ENCODE measurements around the gene MSMP. TPM values are rescaled to one million over a fixed set of nuclear protein-coding genes. Genes with fewer than 3 reads are reported as not detected.

Gene MSMP
- total RNA-seq, 1 experiment from 2014 or later, result not detected

- Histone ChIP-seq H3F3A (ENCODE audit: insufficient read depth, low read depth) (0 out of 2 replicates have a peak, but pooled peaks cover 8% of the 10 kb centered on the region), H3K27me3 (ENCODE audit: insufficient read depth, low read depth) (no peaks in the 10 kb centered on the region), H3K4me2 (peak within 1 kb of the TSS; percentile 96), H3K4me1 (replicated peaks; ENCODE audit: insufficient read depth) (peaks cover 23% of the 10 kb centered on the region), H3K9me3 (ENCODE audit: insufficient read depth, low read depth) (no peaks in the 10 kb centered on the region), H3K9me2 (ENCODE audit: insufficient read depth) (no peaks in the 10 kb centered on the region), H3K79me2 (ENCODE audit: low read depth) (peaks cover 51% of the 10 kb centered on the region), H3K27ac (peak within 1 kb of the TSS; percentile 51), H4K20me1 (ENCODE audit: insufficient read depth) (peaks cover 13% of the 10 kb centered on the region; the same call in 1 of the 2 replicates), H2AFZ (peak within 1 kb of the TSS; percentile 86), H3K36me3 (ENCODE audit: low read depth) (no peaks in the 10 kb centered on the region; the same call in 1 of the 2 replicates), H3K4me3 (peak within 1 kb of the TSS; percentile 79)
- DNase-seq, result peak; percentile 69 to 77
- no peak for TF ChIP-seq CTCF (conservative IDR thresholded peaks at IDR 0.05)
- TF ChIP-seq EZH2 (IDR thresholded peaks at IDR 0.05; ENCODE audit: low read depth), result no peak
- ChIA-PET POLR2A (ENCODE audit: unreplicated experiment) (interaction anchor here (0.6 to 0.7 kb wide), 4 partner anchors 11 to 122 kb away, joined by 3 to 7 read pairs (median 4); partner anchors contain the start of gene SPAG8), CTCF (interaction anchor here (0.7 to 1.0 kb wide), 4 partner anchors 13 to 96 kb away, joined by 3 read pairs; partner anchors contain the start of gene ARHGEF39)
- intact Hi-C loops (cut with micrococcal nuclease; ENCODE audit: unreplicated experiment), result loop anchor here (2.0 kb wide), 1 partner anchor 16 kb away; the partner anchor contains the start of genes CREB3 and TLN1
- BruUV-seq (replicated peaks), result no TSS peak
Measured at GRCh38 chr9:35748858-35749514, 5.1 kb downstream of the MSMP start, which contains the start of the genes GBA2 and RGP1. Gene GBA2 (minus strand): TSS chr9:35749228. CDS start chr9:35748704, 524 bp downstream. Gene RGP1 (plus strand): TSS chr9:35749287. CDS start chr9:35749756, 469 bp downstream.

- ChIA-PET CTCF (interaction anchor here (0.6 to 1.0 kb wide), 7 partner anchors 12 to 100 kb away, joined by 3 to 7 read pairs (median 3); partner anchors contain the start of genes ARHGEF39, CREB3 and TLN1), POLR2A (ENCODE audit: unreplicated experiment) (interaction anchor here (0.6 to 0.7 kb wide), 4 partner anchors 12 to 121 kb away, joined by 3 to 7 read pairs (median 4); partner anchors contain the start of gene SPAG8)
- H3K36me3 ChIP-seq (ENCODE audit: low read depth), result no peaks in the 10 kb centered on the region; the same call in 1 of the 2 replicates
- H3K4me2 ChIP-seq, result peak overlapping the region; percentile 96
- BruUV-seq (replicated peaks), result no TSS peak
- H3K79me2 ChIP-seq (ENCODE audit: low read depth), result peaks cover 51% of the 10 kb centered on the region
- TF ChIP-seq EZH2 (IDR thresholded peaks at IDR 0.05; ENCODE audit: low read depth) (no peak), CTCF (conservative IDR thresholded peaks at IDR 0.05) (no peak)
- no peaks in the 10 kb centered on the region for H3K27me3 ChIP-seq (ENCODE audit: insufficient read depth, low read depth)
- intact Hi-C loops (cut with micrococcal nuclease; ENCODE audit: unreplicated experiment), result loop anchor here (2.0 kb wide), 1 partner anchor 16 kb away; the partner anchor contains the start of genes CREB3 and TLN1
- H2AFZ ChIP-seq, result peak overlapping the region; percentile 56; the same call in 1 of the 2 replicates
- H3K4me3 ChIP-seq, result peak overlapping the region; percentile 79
- H3K27ac ChIP-seq, result peak overlapping the region; percentile 51
- H3F3A ChIP-seq (ENCODE audit: insufficient read depth, low read depth), result 0 out of 2 replicates have a peak, but pooled peaks cover 8% of the 10 kb centered on the region
- no peaks in the 10 kb centered on the region for H3K9me3 ChIP-seq (ENCODE audit: insufficient read depth, low read depth)
- H4K20me1 ChIP-seq (ENCODE audit: insufficient read depth), result peaks cover 13% of the 10 kb centered on the region; the same call in 1 of the 2 replicates
- no peak for DNase-seq
- H3K4me1 ChIP-seq (replicated peaks; ENCODE audit: insufficient read depth), result peaks cover 23% of the 10 kb centered on the region
- H3K9me2 ChIP-seq (ENCODE audit: insufficient read depth), result no peaks in the 10 kb centered on the region
Measured at GRCh38 chr9:35748242-35748857, 5.7 kb downstream of the MSMP start.

DNA sequence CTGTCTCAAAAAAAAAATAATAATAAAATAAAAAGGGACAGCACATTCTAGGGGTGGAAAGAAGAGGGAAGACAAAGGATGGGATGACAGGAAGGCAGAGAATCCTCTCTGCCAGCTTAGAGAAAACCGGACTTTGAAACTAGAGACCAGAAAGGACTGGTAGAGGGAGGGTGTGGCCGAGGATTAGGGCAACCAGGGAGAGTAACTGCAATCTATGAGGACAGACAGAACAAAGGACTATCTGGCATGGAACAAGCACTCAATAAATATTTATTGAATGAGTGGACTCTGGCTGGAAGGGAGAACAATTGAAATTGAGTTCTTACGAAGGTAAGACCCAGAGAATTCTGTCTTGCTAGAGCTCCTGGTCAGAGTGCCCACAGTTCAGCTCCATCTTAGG, 7.5 kb downstream of the MSMP start:
- Histone ChIP-seq H4K20me1 (ENCODE audit: insufficient read depth) (peaks cover 13% of the 10 kb centered on the region; the same call in 1 of the 2 replicates), H3K4me2 (peak overlapping the region; percentile 96), H3F3A (ENCODE audit: insufficient read depth, low read depth) (0 out of 2 replicates have a peak, but pooled peaks cover 8% of the 10 kb centered on the region), H2AFZ (no peak overlapping the region), H3K9me2 (ENCODE audit: insufficient read depth) (no peaks in the 10 kb centered on the region), H3K9me3 (ENCODE audit: insufficient read depth, low read depth) (no peaks in the 10 kb centered on the region), H3K27me3 (ENCODE audit: insufficient read depth, low read depth) (no peaks in the 10 kb centered on the region), H3K36me3 (ENCODE audit: low read depth) (no peaks in the 10 kb centered on the region; the same call in 1 of the 2 replicates), H3K79me2 (ENCODE audit: low read depth) (peaks cover 51% of the 10 kb centered on the region), H3K4me1 (replicated peaks; ENCODE audit: insufficient read depth) (peaks cover 23% of the 10 kb centered on the region), H3K4me3 (peak overlapping the region; percentile 79; the same call in 1 of the 2 replicates), H3K27ac (no peak overlapping the region)
- no TSS peak for BruUV-seq (replicated peaks)
- peak in 1 of 2 experiments; percentile 41 for DNase-seq
- ChIA-PET POLR2A (ENCODE audit: unreplicated experiment) (interaction anchor here (0.6 kb wide), 1 partner anchor 84 kb away, joined by 3 read pairs; no protein-coding TSS in a partner anchor), CTCF (no interaction called here)
- TF ChIP-seq CTCF (conservative IDR thresholded peaks at IDR 0.05), result no peak
- TF ChIP-seq EZH2 (IDR thresholded peaks at IDR 0.05; ENCODE audit: low read depth), result no peak
- intact Hi-C loops (cut with micrococcal nuclease; ENCODE audit: unreplicated experiment), result no loop called here

All from PC-9 (cell line).